ENCODE results near the gene HP1BP3. TPM values are rescaled to one million over a fixed set of nuclear protein-coding genes. Genes with fewer than 3 reads are reported as not detected.

The HP1BP3 gene
- total RNA-seq, 1 experiment from 2014 or later: 199 TPM

- no peak for DNase-seq (ENCODE audit: low spot score)
Measured at GRCh38 chr1:20712215-20712577, 74.9 kb downstream of the HP1BP3 start.

- DNase-seq (ENCODE audit: low spot score): no peak
Measured at GRCh38 chr1:20711285-20712214, 75.6 kb downstream of the HP1BP3 start.

- no peak for DNase-seq (ENCODE audit: low spot score)
Measured at GRCh38 chr1:20710469-20711284, 76.4 kb downstream of the HP1BP3 start.

GRCh38 chr1:20709868-20710267 is 77.2 kb downstream of the HP1BP3 start:
- no peak for DNase-seq (ENCODE audit: low spot score)

- no peak for DNase-seq (ENCODE audit: low spot score)
Measured at GRCh38 chr1:20708891-20709290, 78.2 kb downstream of the HP1BP3 start.

GRCh38 chr1:20708057-20708456 is 79.0 kb downstream of the HP1BP3 start:
- no peak for DNase-seq (ENCODE audit: low spot score)

GRCh38 chr1:20706841-20707240 is 80.3 kb downstream of the HP1BP3 start:
- DNase-seq (ENCODE audit: low spot score): no peak

- no peak for DNase-seq (ENCODE audit: low spot score)
Measured at GRCh38 chr1:20705203-20705755, 81.8 kb downstream of the HP1BP3 start.

- no peak for DNase-seq (ENCODE audit: low spot score)
Measured at GRCh38 chr1:20704390-20705202, 82.5 kb downstream of the HP1BP3 start.

- DNase-seq (ENCODE audit: low spot score): no peak
Measured at GRCh38 chr1:20703124-20703756, 83.9 kb downstream of the HP1BP3 start.

GRCh38 chr1:20702416-20702815 is 84.7 kb downstream of the HP1BP3 start:
- peak; percentile 41 for DNase-seq (ENCODE audit: low spot score)

- no peak for DNase-seq (ENCODE audit: low spot score)
Measured at GRCh38 chr1:20701847-20702246, 85.3 kb downstream of the HP1BP3 start.

- DNase-seq (ENCODE audit: low spot score): no peak
Measured at GRCh38 chr1:20701446-20701845, 85.7 kb downstream of the HP1BP3 start.

GRCh38 chr1:20700636-20701215 is 86.4 kb downstream of the HP1BP3 start:
- no peak for DNase-seq (ENCODE audit: low spot score)

- DNase-seq (ENCODE audit: low spot score): no peak
Measured at GRCh38 chr1:20699558-20699957, 87.5 kb downstream of the HP1BP3 start.

GRCh38 chr1:20698195-20698910 is 88.8 kb downstream of the HP1BP3 start:
- no peak for DNase-seq (ENCODE audit: low spot score)

GRCh38 chr1:20697563-20697962 is 89.5 kb downstream of the HP1BP3 start:
- no peak for DNase-seq (ENCODE audit: low spot score)

GRCh38 chr1:20696397-20697333 is 90.4 kb downstream of the HP1BP3 start:
- DNase-seq (ENCODE audit: low spot score): peak; percentile 68

GRCh38 chr1:20695515-20695914 is 91.6 kb downstream of the HP1BP3 start:
- no peak for DNase-seq (ENCODE audit: low spot score)
